Activated T-cell treated with anti-CD3 and anti-CD28 coated beads, Interleukin-2, amount 50 U/mL, for 48 hours (primary cell): ENCODE data around the gene MINDY3.
"Not testable (repeated sequence)": the region's sequence is repeated elsewhere in the genome, so short reads cannot be mapped to it uniquely, and the experiment has no call there.

Source experiments
- DNase-seq, 2 experiments: peaks; one replicate each; pipeline ENCODE4 v3.0.0-alpha.2; 2020

Gene MINDY3

DNA sequence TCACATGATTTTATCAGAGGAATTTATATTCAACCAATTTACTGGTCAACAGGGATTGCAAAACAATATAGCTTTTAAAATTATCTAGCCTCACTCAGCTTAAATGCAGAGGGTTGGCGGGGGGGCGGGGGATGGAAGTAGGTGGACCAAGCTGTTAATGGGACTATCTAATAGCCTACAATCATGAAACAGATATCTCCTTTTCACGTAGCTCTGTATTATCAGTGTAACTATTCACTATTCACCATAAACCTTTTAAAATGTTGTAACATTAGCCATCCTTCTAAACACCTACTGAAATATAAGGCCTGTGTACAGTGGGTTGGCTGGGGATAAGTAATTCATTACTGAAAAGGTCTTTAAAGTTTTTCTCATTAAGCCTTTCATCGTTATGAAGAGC, 56.2 kb downstream of the MINDY3 start:
- DNase-seq: no peak

DNA sequence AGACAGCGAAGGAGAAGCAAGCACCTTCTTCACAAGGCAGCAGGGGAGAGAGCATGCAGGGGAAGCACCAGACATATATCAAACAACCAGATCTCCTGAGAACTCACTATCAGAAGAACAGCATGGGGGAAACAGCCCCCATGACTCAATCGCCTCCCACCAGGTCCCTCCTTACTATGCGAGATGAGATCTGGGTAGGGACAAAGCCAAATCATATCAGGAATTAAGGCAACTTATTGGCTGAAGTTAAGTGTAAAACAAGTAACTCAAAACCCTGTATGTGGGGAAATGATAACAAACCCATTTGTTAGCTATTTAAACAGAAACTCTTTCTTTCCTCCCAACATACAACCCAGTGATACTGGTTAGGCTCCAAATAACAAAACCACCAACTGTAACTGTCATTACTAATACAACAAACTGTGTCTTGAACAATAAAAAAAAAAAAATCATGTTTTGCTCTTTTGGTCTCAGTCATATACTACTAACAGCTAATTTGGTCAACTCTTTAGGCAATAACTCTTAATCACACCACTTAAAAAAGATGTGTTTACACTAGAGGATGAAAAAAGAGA, 57.8 kb downstream of the MINDY3 start:
- peak; percentile 22 to 26 for DNase-seq

DNA sequence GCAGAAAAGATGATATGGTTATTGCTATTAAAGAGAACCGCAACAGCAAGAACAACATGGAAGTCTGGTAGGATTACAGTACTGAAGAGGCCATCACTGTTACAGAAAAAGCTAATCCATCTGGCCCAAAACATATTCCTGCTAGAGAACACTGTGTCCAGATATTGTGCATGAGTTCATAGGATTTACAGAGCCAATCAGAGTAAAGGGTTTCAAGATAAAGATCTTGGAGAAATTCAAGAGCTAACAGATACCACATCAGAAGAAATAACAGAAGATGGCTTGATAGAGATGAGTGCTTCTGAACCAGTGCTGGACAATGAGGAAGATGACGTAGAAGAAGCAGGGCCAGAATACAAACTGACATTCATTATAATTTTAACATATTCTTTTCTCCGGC, 58.7 kb downstream of the MINDY3 start:
- DNase-seq: no peak

DNA sequence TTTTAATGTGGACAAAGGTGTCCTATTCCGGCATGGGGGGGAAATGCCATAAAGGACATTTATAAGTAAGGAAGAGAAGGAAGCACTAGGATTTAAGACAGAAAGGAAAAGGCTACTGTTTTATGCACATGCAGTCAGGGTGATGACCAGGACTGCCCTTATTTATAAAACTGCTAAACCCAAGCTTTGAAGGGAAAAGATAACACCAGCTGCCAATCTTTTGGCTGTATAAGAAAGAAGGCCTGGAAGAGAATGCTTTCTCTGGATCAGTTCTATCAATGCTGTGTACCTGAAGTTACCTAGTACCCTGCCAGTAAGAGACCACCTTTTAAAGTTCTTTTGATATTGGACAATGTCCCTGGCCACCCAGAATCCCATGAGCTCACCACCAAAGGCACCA, 59.2 kb downstream of the MINDY3 start:
- no peak for DNase-seq

DNA sequence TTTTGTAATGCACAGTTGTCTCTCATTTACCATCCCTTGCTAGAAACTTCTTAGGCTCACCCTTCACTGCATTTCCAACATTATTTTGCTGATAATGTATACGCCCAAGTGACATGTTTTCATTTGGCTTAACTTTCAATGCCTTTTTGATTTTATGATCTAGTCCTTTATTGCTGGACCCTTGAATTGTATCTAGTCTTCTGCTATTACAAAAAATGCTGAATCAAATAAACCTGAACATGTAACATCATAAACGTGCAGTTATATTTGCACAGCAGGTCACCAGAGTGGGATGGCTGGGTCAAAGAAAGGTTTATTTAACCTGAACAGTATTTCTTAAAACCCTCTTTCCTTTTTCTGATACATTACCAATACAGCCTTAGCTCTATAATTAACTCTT, 63.0 kb downstream of the MINDY3 start:
- no peak for DNase-seq

DNA sequence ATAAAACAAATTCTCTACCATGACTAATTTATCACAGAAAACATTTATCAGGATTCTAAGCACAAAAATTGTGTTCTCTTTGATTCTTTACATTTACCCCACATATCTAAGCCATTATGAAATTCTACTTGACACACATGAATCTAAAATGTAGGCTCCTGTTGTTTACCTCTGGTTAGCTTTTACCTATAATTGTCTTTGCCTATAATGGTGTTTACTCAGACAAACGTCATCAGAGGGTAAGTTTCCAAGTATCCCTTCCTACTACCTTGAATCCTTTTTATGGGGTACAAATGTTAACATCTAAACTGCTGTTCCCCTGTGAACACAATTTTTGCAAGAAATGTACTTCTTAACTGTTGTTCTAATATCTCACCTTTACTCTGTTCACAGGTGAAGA, 63.5 kb downstream of the MINDY3 start:
- DNase-seq: no peak

DNA sequence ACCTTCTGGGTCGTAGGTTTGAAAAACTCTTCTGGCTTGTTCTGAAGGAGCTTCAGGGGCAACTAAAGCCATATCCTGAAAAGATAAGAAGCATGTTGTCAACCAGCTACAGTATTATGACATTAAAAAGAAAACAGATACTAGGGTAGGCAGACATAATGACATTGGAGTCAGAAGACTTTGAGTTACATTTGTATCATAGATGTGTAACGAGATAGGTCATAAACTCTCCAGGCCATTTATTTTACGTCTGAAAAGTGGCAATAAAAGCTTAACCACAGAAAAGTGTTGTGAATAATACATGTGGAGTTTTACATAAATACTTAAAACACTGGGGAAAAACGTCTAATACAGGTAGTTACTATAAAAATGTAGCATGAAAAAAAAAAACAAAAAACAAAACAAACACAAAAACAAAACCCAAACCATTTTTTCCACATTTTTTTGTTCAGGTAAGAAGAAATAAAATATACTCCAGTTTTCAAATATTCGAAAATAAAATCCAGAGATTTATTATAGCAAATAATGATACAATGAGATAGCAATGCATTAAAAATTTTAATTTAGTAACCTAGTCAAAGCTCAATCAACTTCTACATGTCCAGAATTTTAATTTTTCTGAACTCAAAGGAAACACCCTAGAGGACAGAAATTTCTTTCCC, 64.1 kb downstream of the MINDY3 start:
- DNase-seq: no peak

DNA sequence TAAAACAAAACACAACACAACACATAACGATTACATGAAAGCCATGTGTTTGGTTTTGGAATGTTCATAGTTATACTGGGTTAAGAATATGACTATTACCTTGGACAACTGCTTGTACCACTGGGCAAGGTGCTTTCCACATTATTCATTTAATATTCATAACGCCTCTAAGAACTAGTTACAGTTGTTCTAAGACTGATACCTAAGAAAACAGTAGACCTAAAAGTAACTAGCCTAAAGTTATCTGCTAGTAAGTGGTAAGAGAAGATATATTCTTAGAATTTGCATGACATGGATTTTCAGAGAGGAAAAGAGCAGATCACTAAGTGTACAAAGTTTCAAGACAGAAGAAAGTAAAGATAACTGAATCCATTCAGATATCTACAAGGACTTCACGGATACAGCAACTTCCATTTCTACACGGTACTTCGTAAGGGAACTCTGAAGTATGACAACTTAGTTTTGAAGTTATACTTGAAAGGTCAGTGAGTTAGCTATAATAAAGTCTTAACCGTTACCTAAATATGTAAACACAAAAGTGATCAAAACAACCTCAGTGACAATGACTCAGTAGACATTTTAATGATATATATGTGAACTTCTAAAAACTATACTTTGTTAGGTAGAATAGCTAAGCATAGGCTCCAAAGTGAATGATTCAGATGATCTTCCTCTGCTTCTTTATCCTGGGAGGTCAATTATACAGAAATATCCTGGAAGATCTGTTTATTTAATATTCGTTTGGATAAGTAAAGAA, 65.1 kb downstream of the MINDY3 start:
- no peak for DNase-seq

DNA sequence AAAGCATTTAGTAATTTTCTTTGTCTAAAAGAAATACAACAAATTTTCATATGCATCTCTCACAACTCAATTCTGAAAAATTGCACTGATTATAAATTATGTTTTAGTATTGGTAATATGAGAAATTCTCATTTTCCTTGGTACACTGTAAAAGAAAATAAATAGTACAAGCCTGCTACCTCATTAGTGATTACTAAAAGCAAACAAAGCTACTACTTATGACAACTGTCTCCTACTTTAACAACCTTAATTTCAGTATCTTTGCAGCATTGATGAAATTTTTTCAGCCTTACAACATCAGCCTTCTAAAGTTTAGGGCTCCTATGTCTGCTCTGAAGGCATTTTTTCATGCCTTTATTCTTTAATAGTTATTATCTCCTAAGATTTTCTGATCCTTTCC, 65.7 kb downstream of the MINDY3 start:
- DNase-seq: no peak

DNA sequence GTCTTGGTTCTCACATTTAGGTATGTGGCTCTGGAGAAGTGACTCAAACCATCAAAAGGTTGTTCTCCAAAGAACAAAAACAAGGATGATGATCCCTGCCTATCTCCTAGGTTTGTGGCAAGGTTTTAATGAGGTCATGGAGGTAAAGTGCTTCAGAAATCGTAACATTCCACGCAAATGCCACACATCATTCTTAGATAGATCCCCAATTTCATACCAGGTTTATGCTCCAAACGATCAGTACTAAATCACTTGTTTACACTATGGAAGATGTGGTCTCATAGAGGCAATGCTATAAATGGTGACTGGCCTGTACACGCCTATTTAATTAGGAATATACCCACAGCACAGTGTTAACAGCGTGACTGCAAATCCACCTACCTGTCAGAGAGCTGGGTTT, 66.6 kb downstream of the MINDY3 start:
- DNase-seq: no peak

DNA sequence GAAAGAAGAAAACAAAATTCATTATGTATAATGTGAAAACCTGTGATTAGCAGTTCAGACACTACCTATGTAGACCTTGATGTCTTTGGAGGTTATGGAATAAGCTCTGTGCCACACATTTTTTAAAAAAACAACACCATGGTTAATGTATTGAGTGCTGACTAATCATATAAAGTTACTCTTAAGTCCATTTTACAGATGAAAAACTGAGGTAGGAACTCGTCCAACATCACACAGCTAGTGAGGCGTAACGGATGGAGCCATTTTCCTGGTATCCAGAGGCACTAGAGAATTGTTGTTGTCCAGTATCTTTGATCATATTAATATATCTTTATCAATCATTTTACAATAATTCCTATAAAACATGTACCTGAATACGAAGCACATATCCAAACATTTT, 67.5 kb downstream of the MINDY3 start:
- no peak for DNase-seq

DNA sequence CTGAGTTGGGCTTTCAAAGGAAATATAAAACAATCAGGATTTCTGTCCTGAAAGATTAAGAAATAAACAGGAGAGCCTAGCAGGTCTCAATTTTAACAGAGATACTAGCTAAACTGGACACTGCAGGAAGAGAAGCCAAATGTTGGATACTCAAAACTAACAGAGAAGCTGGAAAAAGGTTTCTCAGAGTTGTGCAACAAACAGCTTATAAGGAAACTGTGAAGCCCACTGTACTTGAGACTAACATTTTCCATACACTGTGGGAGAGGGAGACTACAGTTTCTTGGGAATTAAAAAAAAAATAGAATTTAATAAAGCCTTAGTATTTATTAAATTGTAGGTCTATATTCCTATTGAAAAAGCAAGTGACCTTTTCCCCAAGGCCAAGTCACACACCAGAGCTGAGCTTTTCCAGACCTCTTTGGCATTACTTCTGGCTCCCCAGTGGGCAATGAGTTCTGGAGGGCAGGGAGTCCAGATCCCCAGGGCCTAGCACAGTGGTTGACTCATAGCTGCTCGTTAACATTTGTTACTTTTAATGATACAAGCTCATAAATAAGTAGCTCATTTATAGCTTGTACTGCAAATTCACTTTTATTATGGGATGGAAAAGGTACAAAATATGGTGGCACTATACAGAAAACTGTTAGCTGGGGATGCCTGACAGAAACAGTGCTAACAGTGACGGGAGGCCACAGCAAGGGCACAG, 68.3 kb downstream of the MINDY3 start:
- no peak for DNase-seq

DNA sequence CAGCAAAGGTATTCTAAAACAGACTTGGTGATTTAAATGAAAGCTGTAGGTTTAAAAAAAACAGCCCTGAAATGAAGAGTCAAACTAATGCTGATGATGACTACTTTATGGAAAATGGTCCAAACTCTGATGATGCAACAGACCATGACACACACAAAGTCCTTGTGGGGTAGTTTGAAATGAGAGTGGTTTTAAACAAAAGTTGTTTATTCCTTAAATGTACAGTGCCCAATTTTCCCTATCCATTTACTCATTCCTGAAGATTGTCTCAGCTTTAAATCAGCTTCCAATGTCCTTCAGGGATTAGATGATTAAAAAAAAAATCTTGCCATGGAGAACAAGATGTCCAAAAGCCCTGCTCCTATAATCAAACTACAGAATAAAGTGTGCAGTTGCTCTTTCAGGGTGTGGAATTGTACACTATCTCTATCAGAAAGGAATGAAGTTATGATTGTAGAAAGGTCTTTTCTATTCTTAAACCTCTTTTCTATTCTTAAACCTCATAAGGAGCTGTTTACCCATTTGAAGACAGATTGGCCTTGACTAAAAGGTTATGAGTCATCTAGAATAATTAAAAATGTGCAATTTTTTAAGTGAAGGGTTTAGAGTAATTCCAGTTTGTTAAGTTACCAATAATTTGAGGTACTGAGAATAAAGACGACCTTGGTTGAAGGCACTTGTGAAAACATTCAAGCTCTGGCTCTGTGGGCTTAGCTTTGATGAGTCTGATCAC, 70.3 kb downstream of the MINDY3 start:
- DNase-seq: no peak

DNA sequence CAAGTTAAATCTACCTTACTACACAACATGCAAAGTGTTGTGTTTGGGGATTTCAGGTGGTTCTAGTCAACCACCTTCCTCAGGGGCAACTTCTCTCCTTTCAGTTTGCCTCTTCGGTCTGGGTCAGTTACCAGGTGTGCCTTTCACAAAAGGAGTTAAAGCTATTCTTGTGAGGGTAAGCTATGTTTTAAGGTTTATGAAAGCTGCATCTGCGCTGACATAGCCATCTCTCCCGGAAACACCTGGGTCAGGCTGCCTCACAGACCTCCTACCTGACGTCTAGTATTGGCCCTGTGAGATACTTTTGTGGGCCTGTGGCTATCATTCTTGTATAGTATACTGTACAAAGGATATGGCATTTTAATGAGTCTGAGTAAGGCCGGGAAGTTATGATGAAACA, 72.9 kb downstream of the MINDY3 start:
- DNase-seq: no peak

DNA sequence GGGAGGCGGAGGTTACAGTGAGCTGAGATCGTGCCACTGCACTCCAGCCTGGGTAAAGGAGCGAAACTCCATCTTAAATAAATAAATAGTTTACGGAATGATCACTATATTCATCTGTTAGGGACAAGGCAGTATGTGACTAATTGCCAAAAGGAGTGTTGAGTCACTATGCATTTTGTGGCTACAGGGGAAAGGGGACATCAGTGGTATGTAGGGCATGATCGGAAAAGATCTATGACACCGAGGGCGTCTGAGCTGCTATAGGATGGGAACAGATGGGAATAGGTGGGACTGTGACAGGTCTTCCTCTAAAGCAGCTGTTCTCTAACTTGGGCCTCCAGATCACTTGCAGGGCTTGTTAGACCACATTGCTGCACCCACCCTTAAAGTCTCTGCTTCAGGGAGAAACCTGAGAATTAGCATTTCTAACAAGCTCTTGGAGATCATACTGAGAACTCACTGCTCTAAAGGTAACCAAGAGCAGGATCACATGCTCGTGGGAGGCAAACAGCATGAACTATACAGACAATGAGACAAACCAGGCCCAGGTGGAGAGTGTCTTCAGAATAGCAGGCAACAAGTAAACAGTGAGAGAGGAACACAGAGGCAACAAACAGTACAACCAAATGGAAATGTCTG, 75.5 kb downstream of the MINDY3 start:
- no peak for DNase-seq

DNA sequence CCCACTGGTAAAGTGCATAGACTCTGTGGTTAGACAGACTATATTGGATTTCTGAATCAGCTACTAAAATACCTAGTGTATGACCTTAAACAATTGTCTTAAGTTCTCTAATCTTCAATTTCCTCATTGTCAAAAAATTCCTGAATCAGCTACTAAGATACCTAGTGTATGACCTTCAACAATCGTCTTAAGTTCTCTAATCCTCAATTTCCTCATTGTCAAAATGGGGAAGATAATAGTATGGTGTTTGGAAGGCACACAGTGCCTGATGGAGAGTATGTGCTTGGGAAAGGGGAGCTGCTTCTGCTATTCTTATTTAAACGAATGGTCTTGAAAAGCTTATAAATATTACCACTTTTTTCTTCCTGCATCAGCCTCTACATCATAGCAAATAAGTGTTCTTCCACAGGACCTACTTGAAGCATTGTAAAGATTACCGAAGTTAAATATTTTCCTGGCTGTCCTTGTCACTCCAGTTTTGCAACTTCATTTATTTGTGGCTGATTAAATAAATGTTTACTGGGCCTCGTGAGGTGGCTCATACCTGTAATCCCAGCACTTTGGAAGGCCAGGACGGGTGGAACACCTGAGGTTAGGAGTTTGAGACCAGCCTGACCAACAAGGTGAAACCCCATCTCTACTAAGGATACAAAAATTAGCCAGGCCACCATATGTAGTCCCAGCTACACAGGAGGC, 76.2 kb downstream of the MINDY3 start:
- no peak for DNase-seq

DNA sequence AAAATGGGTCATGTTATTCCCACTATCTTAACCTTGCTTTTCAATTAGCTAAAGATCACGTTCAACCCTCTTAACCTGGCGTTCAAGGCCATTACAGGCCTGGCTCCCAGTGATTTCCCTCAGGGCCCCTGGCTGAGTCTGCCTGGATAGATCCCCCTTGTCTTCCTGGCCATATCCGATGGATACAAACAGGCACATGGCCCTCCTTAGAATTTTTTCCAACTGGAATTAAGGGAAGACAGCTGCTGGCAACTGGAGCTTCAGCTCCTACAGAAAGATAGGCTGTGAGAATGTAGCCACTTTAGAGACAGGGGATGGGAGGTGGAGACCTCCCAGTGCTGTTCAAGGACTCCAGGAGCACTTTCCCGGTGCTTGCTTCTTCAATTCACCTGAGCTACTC, 77.5 kb downstream of the MINDY3 start:
- no peak for DNase-seq

DNA sequence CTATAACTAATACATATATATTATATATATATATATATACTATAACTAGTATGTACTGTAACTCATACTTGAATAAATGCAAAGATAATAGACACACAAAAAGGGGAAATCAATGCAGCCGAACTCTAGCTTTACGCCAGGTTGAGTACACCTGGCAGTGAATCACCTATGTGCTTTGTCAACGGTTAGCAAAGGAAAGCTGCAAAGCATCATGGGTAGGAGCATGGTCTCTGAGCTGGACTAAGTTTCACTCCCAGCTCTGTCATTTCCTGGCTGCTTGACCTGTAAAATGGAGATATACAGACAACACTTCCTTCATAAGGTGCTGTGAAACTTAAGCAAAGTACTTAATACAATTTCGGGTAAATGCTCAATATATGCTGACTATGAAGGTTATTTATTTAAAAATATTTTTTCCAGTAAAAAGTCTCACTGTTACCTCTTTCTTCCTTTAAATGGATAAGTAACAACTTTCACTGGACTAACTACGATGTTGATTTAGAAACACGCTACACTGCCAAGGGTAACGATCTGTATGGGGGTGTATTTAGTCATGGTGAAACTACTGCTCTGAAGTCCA, 78.8 kb downstream of the MINDY3 start:
- DNase-seq: no peak

DNA sequence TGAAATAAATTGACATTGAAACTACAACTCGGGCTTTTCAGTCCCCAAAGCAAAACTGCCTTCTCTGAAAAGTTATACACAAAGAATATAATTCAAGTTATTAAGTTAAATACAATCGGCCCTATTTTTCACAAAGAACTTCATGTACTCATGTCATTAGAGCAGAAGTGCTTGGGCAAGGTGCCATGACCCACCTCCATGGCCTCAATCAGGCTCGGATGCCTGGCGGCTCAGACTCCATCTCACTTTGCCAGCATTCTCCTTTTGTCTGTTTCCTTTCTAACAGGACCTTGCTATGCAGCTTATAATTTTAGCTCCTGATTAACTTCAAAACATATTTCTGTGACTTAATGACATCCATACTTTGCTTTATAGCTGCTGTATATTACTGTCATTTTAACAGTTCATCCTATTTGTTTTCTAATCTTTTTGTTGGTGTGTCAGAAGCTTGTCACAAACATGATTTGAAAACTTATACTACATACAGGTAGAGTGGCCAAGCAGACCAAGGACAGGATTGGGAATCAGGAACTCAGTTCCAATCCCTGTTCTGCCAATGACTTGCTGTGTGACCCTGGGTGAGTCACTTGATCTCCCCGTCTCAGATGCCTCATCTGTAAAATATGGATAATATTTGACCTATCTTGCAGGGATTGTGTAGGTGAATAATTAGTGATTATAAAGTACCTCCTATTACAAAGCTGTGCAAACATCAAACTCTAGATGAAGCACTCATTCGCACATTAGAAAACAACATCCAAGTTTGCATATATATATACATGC, 79.8 kb downstream of the MINDY3 start:
- no peak for DNase-seq

DNA sequence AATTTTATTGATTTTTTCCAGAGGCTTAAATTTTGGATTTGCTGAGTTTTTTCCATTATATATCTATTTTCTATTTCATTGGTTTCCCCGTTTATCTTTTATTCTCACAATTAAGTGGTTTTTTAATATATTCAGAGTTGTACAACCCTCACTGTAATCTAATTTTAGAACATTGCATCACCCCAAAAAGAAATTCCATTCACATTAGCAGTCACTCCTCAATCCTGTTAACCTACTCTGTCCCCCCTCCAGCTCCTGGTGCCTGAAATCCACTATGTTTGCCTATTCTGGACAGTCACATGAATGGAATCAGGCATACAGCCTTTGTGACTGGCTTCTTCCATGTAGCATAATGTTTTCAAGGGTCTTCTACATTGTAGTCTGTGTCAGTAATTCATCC, 84.8 kb downstream of the MINDY3 start:
- DNase-seq: no peak

DNA sequence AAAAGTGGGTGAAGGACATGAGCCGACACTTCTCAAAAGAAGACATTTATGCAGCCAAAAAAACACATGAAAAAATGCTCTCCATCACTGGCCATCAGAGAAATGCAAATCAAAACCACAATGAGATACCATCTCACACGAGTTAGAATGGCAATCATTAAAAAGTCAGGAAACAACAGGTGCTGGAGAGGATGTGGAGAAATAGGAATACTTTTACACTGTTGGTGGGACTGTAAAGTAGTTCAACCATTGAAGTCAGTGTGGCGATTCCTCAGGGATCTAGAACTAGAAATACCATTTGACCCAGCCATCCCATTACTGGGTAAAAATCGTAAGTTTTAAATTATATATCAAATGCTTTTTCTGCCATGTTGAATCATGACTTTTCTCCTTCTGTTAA, 85.8 kb downstream of the MINDY3 start:
- not testable (repeated sequence) for DNase-seq
